ENCODE measurements around the gene TAF1L.

Gene TAF1L

DNA sequence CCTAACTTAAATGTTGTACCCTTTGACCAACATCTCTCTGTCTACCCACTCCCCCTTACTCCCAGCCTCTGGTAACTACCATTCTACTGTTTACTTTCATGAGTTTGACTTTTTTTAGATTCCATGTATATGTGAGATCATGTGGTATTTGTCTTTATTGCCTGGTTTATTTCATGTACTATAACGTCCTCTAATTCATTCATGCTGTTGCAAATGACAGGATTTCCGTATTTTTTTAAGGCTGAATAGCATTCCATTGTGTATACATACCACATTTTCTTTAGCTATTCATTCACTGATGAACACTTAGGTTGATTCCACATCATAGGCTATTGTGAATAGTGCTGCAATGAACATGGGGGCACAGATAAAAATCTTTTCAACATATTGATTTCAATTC lies 50.7 kb downstream of the TAF1L start:
- H2BK15ac ChIP-seq (ENCODE audit: low read depth, poor library complexity, severe bottlenecking) = no peak overlapping the region
- no peaks in the 10 kb centered on the region for H3K36me3 ChIP-seq (ENCODE audit: control insufficient read depth in 1 of 2, insufficient read depth in 2 of 2, low read depth in 1 of 2, low read length in 2 of 2)
- WGBS = 63% methylated on average over 2 of the region's 2 CpGs
- no peak overlapping the region for H3K23ac ChIP-seq (ENCODE audit: low read length in 2 of 2)
- no peak overlapping the region for H3K9ac ChIP-seq (ENCODE audit: low read length)
- H3K14ac ChIP-seq (ENCODE audit: low read length in 2 of 2) = no peak overlapping the region
- no peak overlapping the region for H4K8ac ChIP-seq (ENCODE audit: low read length)
- H2AFZ ChIP-seq (ENCODE audit: low read depth, low read length) = no peak overlapping the region
- no peak overlapping the region for H3K4me3 ChIP-seq (ENCODE audit: insufficient read depth in 1 of 2, low read depth in 1 of 2, low read length in 2 of 2)
- peaks cover 0 to 4% of the 10 kb centered on the region in 2 experiments for H3K27me3 ChIP-seq (ENCODE audit: control insufficient read depth in 1 of 2, insufficient read depth in 1 of 2, low read length in 2 of 2)
- no peak overlapping the region for H2BK12ac ChIP-seq (ENCODE audit: low read length in 2 of 2)
- H2BK5ac ChIP-seq (ENCODE audit: low read depth, low read length, poor library complexity, severe bottlenecking) = no peak overlapping the region
- no peak overlapping the region for H4K91ac ChIP-seq (ENCODE audit: low read length)
- no peak overlapping the region for H2AK5ac ChIP-seq (ENCODE audit: low read length, severe bottlenecking)
- no peaks in the 10 kb centered on the region for H3K9me3 ChIP-seq (ENCODE audit: control insufficient read depth, low read length)
- H3K4me2 ChIP-seq (ENCODE audit: low read length, poor library complexity, severe bottlenecking) = no peak overlapping the region
- no peak overlapping the region for H3K4ac ChIP-seq (ENCODE audit: low read depth in 1 of 2, low read length in 2 of 2)
- H3K18ac ChIP-seq (ENCODE audit: low read depth in 1 of 2, low read length in 2 of 2) = no peak overlapping the region
- DNase-seq = no peak
- H2BK120ac ChIP-seq (ENCODE audit: low read depth, low read length) = no peak overlapping the region
- H3K27ac ChIP-seq (ENCODE audit: low read length, poor library complexity, severe bottlenecking) = peak overlapping the region; percentile 44
- H3K4me1 ChIP-seq (ENCODE audit: control insufficient read depth, insufficient read depth, low read depth, low read length) = peaks cover 2% of the 10 kb centered on the region
- H3K79me1 ChIP-seq (replicated peaks; ENCODE audit: low read length, poor library complexity, severe bottlenecking) = no peaks in the 10 kb centered on the region

- no peak overlapping the region for H3K4me2 ChIP-seq (ENCODE audit: low read length, poor library complexity, severe bottlenecking)
- no peak overlapping the region for H2BK12ac ChIP-seq (ENCODE audit: low read length in 2 of 2)
- peaks cover 2% of the 10 kb centered on the region for H3K4me1 ChIP-seq (ENCODE audit: control insufficient read depth, insufficient read depth, low read depth, low read length)
- H3K4ac ChIP-seq (ENCODE audit: low read depth in 1 of 2, low read length in 2 of 2) = no peak overlapping the region
- H4K91ac ChIP-seq (ENCODE audit: low read length) = no peak overlapping the region
- no peak overlapping the region for H4K8ac ChIP-seq (ENCODE audit: low read length)
- H3K18ac ChIP-seq (ENCODE audit: low read depth in 1 of 2, low read length in 2 of 2) = no peak overlapping the region
- peaks cover 4 to 8% of the 10 kb centered on the region in 2 experiments for H3K27me3 ChIP-seq (ENCODE audit: control insufficient read depth in 1 of 2, insufficient read depth in 1 of 2, low read length in 2 of 2)
- H3K27ac ChIP-seq (ENCODE audit: low read length, poor library complexity, severe bottlenecking) = no peak overlapping the region
- H2BK120ac ChIP-seq (ENCODE audit: low read depth, low read length) = no peak overlapping the region
- no peak overlapping the region for H2AK5ac ChIP-seq (ENCODE audit: low read length, severe bottlenecking)
- no peak overlapping the region for H2BK5ac ChIP-seq (ENCODE audit: low read depth, low read length, poor library complexity, severe bottlenecking)
- 41% methylated on average over 3 of the region's 3 CpGs for WGBS
- H3K4me3 ChIP-seq (ENCODE audit: insufficient read depth in 1 of 2, low read depth in 1 of 2, low read length in 2 of 2) = no peak overlapping the region
- DNase-seq = peak; percentile 54
- H2BK15ac ChIP-seq (ENCODE audit: low read depth, poor library complexity, severe bottlenecking) = no peak overlapping the region
- no peaks in the 10 kb centered on the region for H3K9me3 ChIP-seq (ENCODE audit: control insufficient read depth, low read length)
- H3K14ac ChIP-seq (ENCODE audit: low read length in 2 of 2) = no peak overlapping the region
- H3K9ac ChIP-seq (ENCODE audit: low read length) = peak overlapping the region; percentile 2
- no peak overlapping the region for H2AFZ ChIP-seq (ENCODE audit: low read depth, low read length)
- H3K79me1 ChIP-seq (replicated peaks; ENCODE audit: low read length, poor library complexity, severe bottlenecking) = no peaks in the 10 kb centered on the region
- no peak overlapping the region for H3K23ac ChIP-seq (ENCODE audit: low read length in 2 of 2)
- no peaks in the 10 kb centered on the region for H3K36me3 ChIP-seq (ENCODE audit: control insufficient read depth in 1 of 2, insufficient read depth in 2 of 2, low read depth in 1 of 2, low read length in 2 of 2)
Observed at GRCh38 chr9:32581512-32582143, 53.8 kb downstream of the TAF1L start.

GRCh38 chr9:32580631-32581300 lies 54.7 kb downstream of the TAF1L start:
- no peak overlapping the region for H3K14ac ChIP-seq (ENCODE audit: low read length in 2 of 2)
- peak overlapping the region; percentile 2 for H3K9ac ChIP-seq (ENCODE audit: low read length)
- H4K8ac ChIP-seq (ENCODE audit: low read length) = no peak overlapping the region
- no peak overlapping the region for H4K91ac ChIP-seq (ENCODE audit: low read length)
- H3K27ac ChIP-seq (ENCODE audit: low read length, poor library complexity, severe bottlenecking) = no peak overlapping the region
- DNase-seq = no peak
- no peaks in the 10 kb centered on the region for H3K79me1 ChIP-seq (replicated peaks; ENCODE audit: low read length, poor library complexity, severe bottlenecking)
- no peak overlapping the region for H2AK5ac ChIP-seq (ENCODE audit: low read length, severe bottlenecking)
- no peak overlapping the region for H3K4ac ChIP-seq (ENCODE audit: low read depth in 1 of 2, low read length in 2 of 2)
- H3K4me3 ChIP-seq (ENCODE audit: insufficient read depth in 1 of 2, low read depth in 1 of 2, low read length in 2 of 2) = no peak overlapping the region
- WGBS = 36% methylated on average over 2 of the region's 3 CpGs
- H3K9me3 ChIP-seq (ENCODE audit: control insufficient read depth, low read length) = no peaks in the 10 kb centered on the region
- no peak overlapping the region for H2BK5ac ChIP-seq (ENCODE audit: low read depth, low read length, poor library complexity, severe bottlenecking)
- H3K4me2 ChIP-seq (ENCODE audit: low read length, poor library complexity, severe bottlenecking) = peak overlapping the region; percentile 33
- H2BK15ac ChIP-seq (ENCODE audit: low read depth, poor library complexity, severe bottlenecking) = no peak overlapping the region
- no peak overlapping the region for H2AFZ ChIP-seq (ENCODE audit: low read depth, low read length)
- no peak overlapping the region for H2BK12ac ChIP-seq (ENCODE audit: low read length in 2 of 2)
- H2BK120ac ChIP-seq (ENCODE audit: low read depth, low read length) = no peak overlapping the region
- peaks cover 2% of the 10 kb centered on the region for H3K4me1 ChIP-seq (ENCODE audit: control insufficient read depth, insufficient read depth, low read depth, low read length)
- H3K23ac ChIP-seq (ENCODE audit: low read length in 2 of 2) = no peak overlapping the region
- H3K36me3 ChIP-seq (ENCODE audit: control insufficient read depth in 1 of 2, insufficient read depth in 2 of 2, low read depth in 1 of 2, low read length in 2 of 2) = no peaks in the 10 kb centered on the region
- H3K27me3 ChIP-seq (ENCODE audit: control insufficient read depth in 1 of 2, insufficient read depth in 1 of 2, low read length in 2 of 2) = peaks cover 4 to 8% of the 10 kb centered on the region in 2 experiments
- no peak overlapping the region for H3K18ac ChIP-seq (ENCODE audit: low read depth in 1 of 2, low read length in 2 of 2)

- Histone ChIP-seq H3K36me3 (ENCODE audit: control insufficient read depth in 1 of 2, insufficient read depth in 2 of 2, low read depth in 1 of 2, low read length in 2 of 2) (no peaks in the 10 kb centered on the region), H3K4me3 (ENCODE audit: insufficient read depth in 1 of 2, low read depth in 1 of 2, low read length in 2 of 2) (peak overlapping the region in 1 of 2 experiments; percentile 38), H2BK120ac (ENCODE audit: low read depth, low read length) (no peak overlapping the region), H3K9ac (ENCODE audit: low read length) (peak overlapping the region; percentile 41), H3K18ac (ENCODE audit: low read depth in 1 of 2, low read length in 2 of 2) (no peak overlapping the region), H3K79me1 (replicated peaks; ENCODE audit: low read length, poor library complexity, severe bottlenecking) (no peaks in the 10 kb centered on the region), H3K23ac (ENCODE audit: low read length in 2 of 2) (no peak overlapping the region), H3K27me3 (ENCODE audit: control insufficient read depth in 1 of 2, insufficient read depth in 1 of 2, low read length in 2 of 2) (peaks cover 0 to 8% of the 10 kb centered on the region in 2 experiments), H2BK15ac (ENCODE audit: low read depth, poor library complexity, severe bottlenecking) (no peak overlapping the region), H2BK5ac (ENCODE audit: low read depth, low read length, poor library complexity, severe bottlenecking) (no peak overlapping the region), H2AK5ac (ENCODE audit: low read length, severe bottlenecking) (no peak overlapping the region), H3K9me3 (ENCODE audit: control insufficient read depth, low read length) (no peaks in the 10 kb centered on the region), H3K4me2 (ENCODE audit: low read length, poor library complexity, severe bottlenecking) (no peak overlapping the region), H2BK12ac (ENCODE audit: low read length in 2 of 2) (no peak overlapping the region), H3K4ac (ENCODE audit: low read depth in 1 of 2, low read length in 2 of 2) (no peak overlapping the region), H3K4me1 (ENCODE audit: control insufficient read depth, insufficient read depth, low read depth, low read length) (peaks cover 2% of the 10 kb centered on the region), H3K27ac (ENCODE audit: low read length, poor library complexity, severe bottlenecking) (no peak overlapping the region), H3K14ac (ENCODE audit: low read length in 2 of 2) (no peak overlapping the region), H2AFZ (ENCODE audit: low read depth, low read length) (no peak overlapping the region), H4K91ac (ENCODE audit: low read length) (no peak overlapping the region), H4K8ac (ENCODE audit: low read length) (no peak overlapping the region)
- DNase-seq = peak; percentile 60
- WGBS = 25% methylated on average over 4 of the region's 4 CpGs
Observed at GRCh38 chr9:32579706-32580331, 55.6 kb downstream of the TAF1L start.
